Skin of body (tissue), 2 donors: ENCODE results near the gene SLC22A14. TPM values are rescaled to one million over a fixed set of nuclear protein-coding genes. Genes with fewer than 3 reads are reported as not detected.
A peak's percentile ranks its signal among the peaks of the same experiment; 100 is the strongest.
"Not testable (repeated sequence)": the region's sequence is repeated elsewhere in the genome, so short reads cannot be mapped to it uniquely, and the experiment has no call there.

Experiments
- DNase-seq: peaks from one replicate; lab custom pipeline; 2025; lab: John Stamatoyannopoulos, UW
- total RNA-seq: library from RNA; depleted of rRNA; stranded (reverse); fragments of >200 nt; gene quantifications from one replicate; pipeline ENCODE4 v1.2.3, GENCODE V29; 2014

The SLC22A14 gene
- total RNA-seq: 0.30 TPM

- DNase-seq: no peak
Observed at GRCh38 chr3:38281895-38282686, at the start of gene SLC22A14. TSS of gene SLC22A14 (plus strand) at chr3:38282294. CDS start at chr3:38306027, 23,733 bp downstream.

GRCh38 chr3:38232701-38233100, 49.4 kb upstream of the SLC22A14 start:
- no peak for DNase-seq

- no peak for DNase-seq
Observed at GRCh38 chr3:38235466-38235865, 46.6 kb upstream of the SLC22A14 start.

GRCh38 chr3:38238416-38239008, 43.6 kb upstream of the SLC22A14 start:
- no peak for DNase-seq

- DNase-seq: not testable (repeated sequence)
Observed at GRCh38 chr3:38242812-38243211, 39.3 kb upstream of the SLC22A14 start.

GRCh38 chr3:38245930-38246329, 36.2 kb upstream of the SLC22A14 start:
- no peak for DNase-seq

- DNase-seq: peak; percentile 9
Observed at GRCh38 chr3:38247366-38248035, 34.6 kb upstream of the SLC22A14 start.

GRCh38 chr3:38250198-38250597, 31.9 kb upstream of the SLC22A14 start:
- DNase-seq: no peak

GRCh38 chr3:38251197-38251596, 30.9 kb upstream of the SLC22A14 start:
- DNase-seq: no peak

- DNase-seq: no peak
Observed at GRCh38 chr3:38253704-38254103, 28.4 kb upstream of the SLC22A14 start.

GRCh38 chr3:38254872-38255271, 27.2 kb upstream of the SLC22A14 start:
- DNase-seq: no peak

GRCh38 chr3:38255627-38256026, 26.5 kb upstream of the SLC22A14 start:
- DNase-seq: no peak

- DNase-seq: no peak
Observed at GRCh38 chr3:38257583-38257982, 24.5 kb upstream of the SLC22A14 start.

- DNase-seq: no peak
Observed at GRCh38 chr3:38260474-38260873, 21.6 kb upstream of the SLC22A14 start.

- no peak for DNase-seq
Observed at GRCh38 chr3:38264353-38264771, 17.7 kb upstream of the SLC22A14 start.

- no peak for DNase-seq
Observed at GRCh38 chr3:38264779-38265178, 17.3 kb upstream of the SLC22A14 start.

GRCh38 chr3:38265604-38266307, 16.3 kb upstream of the SLC22A14 start, which contains the start of gene SLC22A13:
TSS of gene SLC22A13 (plus strand) at chr3:38265812. CDS start at chr3:38265861, 49 bp downstream.
- no peak for DNase-seq

- DNase-seq: no peak
Observed at GRCh38 chr3:38266810-38267209, 15.3 kb upstream of the SLC22A14 start.

GRCh38 chr3:38267662-38268061, 14.4 kb upstream of the SLC22A14 start:
- no peak for DNase-seq

- no peak for DNase-seq
Observed at GRCh38 chr3:38268087-38268486, 14.0 kb upstream of the SLC22A14 start.

GRCh38 chr3:38268522-38268921, 13.6 kb upstream of the SLC22A14 start:
- no peak for DNase-seq

GRCh38 chr3:38270606-38271005, 11.5 kb upstream of the SLC22A14 start:
- DNase-seq: no peak
